HG02943 (cell line): ENCODE measurements around the gene MBD5.

Experiments
- ATAC-seq: cut with Tn5 transposase; IDR thresholded peaks from one replicate; pipeline ENCODE4 v1.9.1; 2021; ENCODE audit warnings: mild to moderate bottlenecking, low read depth, moderate library complexity; ENCODE audit not compliant: unreplicated experiment

Gene MBD5

DNA sequence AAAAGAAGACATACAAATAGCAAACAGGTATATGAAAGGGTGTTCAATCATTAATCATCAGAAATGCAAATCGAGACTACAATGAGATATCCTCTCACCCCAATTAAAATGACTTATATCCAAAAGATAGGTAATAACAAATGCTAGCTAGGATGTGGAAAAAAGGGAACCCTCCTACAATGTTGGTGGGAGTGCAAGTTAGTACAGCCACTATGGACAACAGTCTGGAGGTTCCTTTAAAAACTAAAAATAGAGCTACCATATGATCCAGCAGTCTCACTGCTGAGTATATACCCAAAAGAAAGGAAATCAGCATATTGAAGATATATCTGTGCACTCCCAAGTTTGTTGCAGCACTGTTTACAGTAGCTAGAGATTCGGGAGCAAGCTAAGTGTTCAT is 271.5 kb downstream of the MBD5 start:
- ATAC-seq, result no peak

DNA sequence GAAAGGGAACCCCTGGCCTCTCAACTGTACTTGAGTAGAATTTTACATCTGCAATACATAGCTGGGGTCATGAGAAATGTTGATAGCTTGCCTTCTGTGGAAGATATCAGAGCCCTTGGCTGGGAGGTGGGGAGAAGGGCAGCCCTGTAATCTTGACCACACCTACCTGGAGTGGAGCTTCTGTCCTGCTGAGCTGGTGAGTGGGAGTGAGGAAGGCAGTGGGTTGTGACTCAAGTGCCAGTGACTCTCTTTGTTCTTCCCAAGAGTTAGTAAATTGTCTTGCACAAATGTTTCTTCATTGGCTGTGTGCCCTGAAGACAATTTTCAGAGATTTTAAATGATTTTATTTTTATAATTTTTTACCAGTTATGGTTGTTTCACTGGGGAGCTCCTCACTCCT is 277.3 kb downstream of the MBD5 start:
- no peak for ATAC-seq

DNA sequence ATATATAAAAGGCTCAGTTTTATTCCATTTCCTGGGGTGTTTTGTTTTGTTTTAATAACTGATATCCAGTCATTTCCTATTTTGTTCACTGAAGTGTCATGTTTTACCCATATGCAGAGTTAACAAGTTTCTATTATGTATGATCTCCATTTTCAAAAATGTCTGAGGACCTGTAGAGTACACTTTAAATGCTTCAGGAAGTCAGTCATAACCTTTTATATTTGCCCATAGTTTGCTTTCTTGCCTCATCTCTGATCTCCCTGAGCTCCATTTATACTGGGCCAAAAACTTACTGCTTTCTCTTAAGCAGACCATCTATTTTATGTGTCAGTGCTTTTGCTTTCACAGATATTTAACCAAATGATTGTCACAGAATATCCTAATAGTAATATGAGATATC is 278.7 kb downstream of the MBD5 start:
- no peak for ATAC-seq

DNA sequence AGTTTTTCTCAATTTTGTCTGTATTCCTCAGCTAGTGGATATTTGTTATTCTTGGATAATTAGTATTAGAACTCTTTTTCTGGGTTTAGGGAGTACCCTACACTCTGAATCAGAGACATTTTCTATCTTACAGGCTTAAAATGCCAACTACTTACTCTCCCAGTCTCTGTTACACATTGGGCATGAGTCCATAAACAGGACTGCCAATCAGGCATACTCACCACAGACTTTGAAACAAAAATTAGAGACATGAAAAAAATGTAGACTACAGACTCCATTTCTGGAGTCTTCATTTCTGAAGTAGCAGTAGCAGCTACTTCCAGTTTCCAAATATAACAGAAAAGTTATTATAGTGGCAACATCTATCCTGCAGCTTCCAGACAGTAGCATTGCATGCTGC is 279.7 kb downstream of the MBD5 start:
- ATAC-seq, result no peak

DNA sequence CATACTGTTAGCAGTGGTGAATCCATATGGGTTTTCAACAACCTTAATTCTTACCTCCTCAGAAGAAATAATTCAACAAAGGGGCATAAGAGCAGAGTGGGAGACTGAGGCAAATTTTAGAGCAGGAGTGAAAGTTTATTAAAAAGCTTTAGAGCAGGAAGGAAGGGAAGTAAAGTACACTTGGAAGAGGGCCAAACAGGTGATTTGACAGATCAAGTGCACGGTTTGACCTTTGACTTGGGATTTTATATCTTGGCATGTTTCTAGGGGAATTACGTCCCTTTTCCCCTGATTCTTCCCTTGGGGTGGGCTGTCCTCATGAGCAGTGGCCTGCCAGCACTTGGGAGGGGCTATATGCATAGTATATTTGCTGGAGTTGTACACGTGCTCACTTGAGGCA is 280.5 kb downstream of the MBD5 start:
- no peak for ATAC-seq

DNA sequence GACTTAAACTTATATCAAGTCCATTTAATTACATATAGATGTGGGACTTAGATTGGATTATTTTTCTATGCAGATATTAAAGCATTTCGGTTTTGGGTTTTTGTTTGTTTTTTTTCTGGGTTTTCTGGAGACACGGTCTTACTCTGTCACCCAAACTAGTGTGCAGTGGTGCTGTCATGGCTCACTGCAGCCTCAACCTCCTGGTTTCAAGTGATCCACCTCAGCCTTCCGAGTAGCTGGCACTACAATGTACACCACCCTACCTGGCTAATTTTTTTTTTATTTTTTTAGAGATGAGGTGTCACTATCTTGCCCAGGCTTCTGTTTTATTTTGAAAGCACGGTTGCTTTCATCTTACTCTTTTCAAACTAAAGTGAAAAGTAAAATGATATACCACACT is 281.6 kb downstream of the MBD5 start:
- ATAC-seq, result no peak

DNA sequence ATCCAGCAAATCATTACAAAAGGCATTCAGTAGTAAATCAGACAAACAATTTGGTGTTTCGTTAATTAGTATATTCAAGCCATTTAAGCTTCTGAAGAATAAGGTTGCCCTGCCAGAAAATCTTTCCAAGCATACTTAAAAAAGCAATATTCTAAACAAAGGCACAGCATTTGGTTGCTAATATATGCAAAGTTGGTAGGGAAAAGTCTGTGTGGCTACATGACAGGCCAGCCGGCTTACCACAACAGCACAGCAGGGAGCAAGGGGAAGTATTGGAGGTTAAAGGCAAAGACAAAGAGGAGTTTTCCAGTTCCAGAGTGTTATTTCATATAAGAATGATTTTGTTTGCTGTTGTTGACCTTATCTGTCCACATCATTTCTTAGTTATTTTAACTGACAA is 282.3 kb downstream of the MBD5 start:
- no peak for ATAC-seq

DNA sequence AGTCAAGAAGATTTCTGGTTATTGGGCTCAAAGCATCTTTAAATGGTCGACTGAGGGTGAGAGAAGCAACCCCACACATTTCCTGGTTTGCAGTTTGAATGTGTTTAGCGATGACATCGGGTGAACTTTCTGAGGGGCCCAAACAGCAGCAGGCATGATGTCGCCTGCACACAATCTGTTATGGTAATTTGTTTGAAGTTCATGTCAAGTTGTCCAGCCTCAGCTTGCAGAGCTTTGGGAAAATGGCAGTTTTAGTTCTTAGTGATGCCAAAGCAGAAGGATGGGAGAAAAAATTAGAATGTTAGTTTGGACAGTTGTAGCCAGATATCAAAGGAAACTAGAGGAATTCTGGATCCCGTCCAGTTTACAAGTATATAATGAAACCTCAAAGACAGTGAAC is 284.6 kb downstream of the MBD5 start:
- no peak for ATAC-seq

DNA sequence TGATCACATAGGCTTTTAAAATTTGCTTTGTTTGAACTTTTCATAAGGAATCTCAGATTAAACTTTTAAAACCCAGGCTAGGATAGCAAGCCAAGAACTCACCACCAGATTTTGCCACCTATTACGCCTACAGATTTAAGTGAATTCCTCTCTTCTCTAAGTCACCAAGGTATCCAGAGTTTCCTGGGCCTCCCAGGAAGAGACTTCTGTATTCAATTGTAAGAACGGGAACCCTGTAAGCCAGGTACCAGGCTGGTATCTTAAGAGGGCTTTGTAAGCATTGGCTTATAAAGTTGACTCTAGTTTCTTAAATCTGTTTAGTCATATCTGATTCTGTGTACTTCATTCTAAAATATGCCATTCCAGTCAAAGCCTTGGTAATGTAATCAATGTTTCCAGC is 285.1 kb downstream of the MBD5 start:
- no peak for ATAC-seq

DNA sequence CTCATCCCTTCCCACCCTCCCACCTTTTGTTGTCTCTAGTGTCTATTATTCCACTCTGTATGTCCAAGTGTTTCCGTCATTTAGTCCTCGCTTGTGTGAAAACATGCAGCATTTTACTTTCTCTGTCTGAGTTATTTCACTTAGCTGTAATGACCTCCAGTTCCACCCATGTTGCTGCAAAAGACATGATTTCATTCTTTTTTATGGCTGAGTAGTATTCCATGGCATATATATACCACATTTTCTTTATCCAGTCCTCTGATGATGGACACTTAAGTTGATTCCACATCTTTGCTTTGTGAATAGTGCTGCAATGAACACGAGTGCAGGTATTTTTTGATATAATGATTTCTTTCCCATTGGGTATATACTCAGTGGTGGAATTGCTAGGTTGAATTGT is 296.7 kb downstream of the MBD5 start:
- ATAC-seq, result no peak

DNA sequence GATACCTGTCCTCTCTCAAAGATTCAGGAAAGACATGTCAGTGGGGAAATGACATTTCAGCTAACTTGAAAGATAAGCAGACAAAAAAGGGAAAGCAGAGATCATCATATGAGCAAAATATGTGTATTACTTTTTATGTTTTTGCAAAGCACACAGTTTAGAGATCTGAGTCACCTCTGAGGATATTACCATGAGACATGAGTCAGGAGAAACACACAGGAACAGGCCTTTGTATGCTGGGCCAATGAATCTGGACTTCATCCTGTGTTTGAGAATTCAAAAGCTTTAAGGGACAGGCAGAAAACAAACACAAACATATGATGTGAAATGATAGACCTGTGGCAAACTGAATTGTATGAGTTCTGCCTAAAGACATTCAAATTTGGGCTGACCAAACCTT is 317.6 kb downstream of the MBD5 start:
- no peak for ATAC-seq

DNA sequence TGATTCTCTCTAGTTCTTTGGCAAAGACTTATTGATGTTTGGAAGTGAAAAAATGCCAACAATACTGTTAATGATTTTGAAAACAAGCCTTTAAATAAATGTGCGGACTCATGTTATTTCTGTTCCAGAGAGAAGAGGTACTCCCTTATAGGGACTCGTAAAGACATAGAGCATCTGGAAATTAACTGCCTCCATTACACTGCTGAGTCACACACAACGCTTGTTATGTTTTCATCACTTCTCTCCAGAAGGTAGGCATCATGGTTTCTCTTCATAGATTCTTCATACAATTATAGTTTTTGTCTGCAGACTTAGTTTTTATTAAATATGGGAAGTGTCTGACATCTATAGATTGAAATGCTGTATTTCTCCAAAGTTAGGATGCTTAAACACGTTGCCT is 321.2 kb downstream of the MBD5 start:
- no peak for ATAC-seq

DNA sequence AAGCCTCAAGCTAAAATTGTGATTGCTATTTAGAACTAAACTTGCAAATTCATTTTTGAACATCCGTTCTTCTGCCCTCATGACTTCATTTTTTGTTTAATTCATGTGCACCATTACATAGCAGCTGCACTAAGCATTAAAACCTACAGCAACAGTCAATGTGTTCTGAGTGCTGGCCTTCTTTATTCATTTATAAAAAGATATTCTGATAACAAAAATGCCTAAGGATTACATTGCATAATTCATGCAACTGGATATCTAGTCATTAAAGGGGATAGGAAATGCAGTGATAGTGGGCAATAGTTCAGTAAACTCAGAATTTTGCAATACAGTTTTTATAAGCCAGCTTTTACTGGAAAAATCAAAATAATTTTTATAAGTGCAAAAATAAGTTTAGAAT is 329.3 kb downstream of the MBD5 start:
- ATAC-seq, result no peak

DNA sequence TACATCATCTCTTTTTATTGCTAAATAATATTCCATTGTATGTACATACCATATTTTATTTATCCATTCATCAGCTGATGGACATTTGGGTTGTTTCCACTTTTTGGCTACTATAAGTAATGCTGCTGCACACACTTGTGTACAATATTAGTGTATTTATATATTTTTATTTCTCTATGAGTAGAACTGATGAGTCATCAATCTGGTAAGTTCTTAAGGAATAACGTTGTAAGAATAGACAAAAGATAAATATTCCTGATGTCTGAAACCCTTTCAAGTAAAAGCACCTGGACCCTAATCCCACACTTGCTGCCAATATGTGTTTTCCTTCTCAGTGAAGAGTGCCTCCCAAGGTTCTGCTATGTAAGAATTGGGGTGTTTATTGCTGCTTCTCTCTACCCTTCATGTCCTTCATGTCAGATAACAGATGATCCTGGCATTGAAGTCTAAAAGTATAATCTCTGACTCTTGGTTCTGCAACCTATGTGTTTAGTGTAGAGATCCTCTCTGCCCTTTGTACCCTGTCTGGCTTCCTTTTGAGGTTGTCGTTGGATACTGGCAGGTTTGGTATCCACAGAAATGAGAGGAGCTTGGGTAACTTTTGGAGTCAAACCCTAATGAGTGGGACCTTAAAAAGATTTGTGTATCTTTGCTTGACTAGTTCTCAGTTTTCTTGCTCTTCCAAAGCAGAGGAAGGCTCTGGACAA is 330.7 kb downstream of the MBD5 start:
- no peak for ATAC-seq

DNA sequence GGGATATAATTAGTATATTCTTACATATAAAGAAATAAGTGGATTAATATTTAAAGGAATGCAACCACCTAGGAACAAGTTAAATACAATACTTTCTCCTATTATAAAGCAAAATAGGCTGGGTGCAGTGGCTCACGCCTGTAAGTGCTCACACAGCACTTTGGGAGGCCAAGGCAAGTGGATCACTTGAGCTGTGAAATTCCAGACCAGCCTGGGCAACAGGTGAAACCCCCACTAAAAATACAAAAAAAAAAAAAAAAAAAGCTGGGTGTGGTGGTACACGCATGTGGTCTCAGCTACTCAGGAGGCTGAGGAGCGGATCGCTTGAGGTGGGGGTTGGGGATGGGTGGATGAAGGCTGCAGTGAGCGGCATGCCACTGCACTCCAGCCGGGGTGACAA is 337.5 kb downstream of the MBD5 start:
- no peak for ATAC-seq

DNA sequence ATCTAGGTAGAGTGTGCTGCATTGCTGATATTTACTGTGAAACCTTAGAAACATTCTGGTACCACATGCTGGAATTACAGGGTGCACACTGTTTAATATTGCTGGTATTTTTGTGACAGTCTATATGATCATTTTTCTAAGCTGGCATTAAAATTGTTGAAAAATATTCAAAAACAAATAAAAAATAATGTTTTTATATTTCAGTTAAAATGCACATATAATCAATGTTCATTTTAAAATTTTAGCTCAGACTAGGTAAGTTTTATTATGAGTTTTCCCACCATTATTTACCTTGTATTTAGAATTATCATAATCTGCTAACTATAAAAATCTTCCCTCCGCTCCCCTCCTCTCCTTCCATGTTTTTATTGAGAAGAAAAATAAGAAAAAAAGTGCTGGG is 339.8 kb downstream of the MBD5 start:
- ATAC-seq, result no peak

DNA sequence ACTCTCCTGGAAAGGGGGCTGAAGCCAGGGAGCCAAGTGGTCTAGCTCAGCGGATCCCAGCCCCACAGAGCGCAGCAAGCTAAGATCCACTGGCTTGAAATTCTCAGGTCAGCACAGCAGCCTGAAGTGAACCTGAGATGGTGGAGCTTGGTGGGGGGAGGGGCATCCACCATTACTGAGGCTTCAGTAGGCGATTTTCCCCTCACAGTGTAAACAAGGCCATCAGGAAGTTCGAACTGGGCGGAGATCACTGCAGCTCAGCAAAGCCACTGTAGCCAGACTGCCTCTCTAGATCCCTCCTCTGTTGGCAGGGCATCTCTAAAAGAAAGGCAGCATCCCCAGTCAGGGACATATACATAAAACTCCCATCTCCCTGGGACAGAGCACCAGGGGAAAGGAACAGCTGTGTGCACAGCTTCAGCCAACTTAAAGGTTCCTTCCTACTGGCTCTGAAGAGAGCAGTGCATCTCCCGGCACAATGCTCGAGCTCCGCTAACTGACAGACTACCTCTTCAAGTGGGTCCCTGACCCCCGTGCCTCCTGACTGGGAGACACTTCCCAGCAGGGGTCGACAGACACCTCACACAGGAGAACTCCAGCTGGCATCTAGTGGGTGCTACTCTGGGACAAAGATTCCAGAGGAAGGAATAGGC is 341.4 kb downstream of the MBD5 start:
- no peak for ATAC-seq

DNA sequence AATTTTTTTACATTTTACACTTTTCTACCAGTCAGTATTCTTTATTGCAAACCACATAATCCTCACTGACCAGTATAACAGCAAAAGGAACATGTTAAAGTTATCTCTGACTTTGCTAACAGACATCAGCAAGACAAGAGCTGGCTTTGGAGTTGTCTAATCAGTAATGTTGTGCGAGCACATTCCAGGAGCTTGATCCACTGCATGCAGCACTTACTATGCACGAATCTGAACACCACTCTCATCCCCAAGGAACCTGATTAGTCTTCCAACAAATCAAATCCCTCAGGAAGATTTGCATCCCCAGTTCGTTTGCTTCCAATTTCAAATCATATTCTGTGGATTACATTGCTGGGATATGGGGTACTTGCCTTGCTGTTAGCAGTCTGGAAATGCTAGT is 354.3 kb downstream of the MBD5 start:
- ATAC-seq, result no peak

DNA sequence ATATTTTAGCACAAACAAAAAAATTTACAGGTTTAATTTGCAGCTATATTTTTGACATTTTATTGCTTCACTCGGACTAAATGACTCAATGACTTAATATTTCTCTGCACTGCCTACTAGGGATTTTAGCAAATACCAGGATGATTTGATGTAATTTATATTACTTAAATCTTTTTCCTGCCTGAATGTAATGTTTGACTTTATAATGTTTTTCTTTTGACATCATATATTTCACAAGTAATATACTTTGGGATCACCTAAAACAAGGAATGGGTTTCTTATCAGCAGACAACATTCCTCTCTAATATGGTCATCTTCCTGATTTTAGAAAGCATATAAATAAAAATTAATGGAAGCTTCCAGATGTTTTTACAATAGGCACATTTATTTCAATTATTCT is 370.4 kb downstream of the MBD5 start:
- no peak for ATAC-seq

DNA sequence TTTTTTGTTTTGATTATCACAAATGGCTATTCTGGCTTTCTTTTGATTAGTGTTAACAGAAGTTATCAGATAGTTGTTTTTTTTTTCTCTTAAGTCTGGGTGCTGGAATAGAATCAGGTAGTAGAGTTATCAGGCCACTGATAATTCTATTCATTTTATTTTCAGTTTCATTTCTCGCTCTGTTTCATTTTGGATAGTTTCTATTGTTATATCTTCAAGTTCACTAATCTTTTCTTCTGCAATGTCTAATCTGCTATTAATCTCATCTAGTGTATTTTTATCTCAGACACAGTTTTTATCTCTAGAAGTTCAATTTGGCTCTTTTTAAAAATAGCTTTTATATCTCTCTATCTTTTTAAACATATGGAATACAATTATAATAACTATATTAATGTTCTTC is 381.9 kb downstream of the MBD5 start:
- no peak for ATAC-seq

DNA sequence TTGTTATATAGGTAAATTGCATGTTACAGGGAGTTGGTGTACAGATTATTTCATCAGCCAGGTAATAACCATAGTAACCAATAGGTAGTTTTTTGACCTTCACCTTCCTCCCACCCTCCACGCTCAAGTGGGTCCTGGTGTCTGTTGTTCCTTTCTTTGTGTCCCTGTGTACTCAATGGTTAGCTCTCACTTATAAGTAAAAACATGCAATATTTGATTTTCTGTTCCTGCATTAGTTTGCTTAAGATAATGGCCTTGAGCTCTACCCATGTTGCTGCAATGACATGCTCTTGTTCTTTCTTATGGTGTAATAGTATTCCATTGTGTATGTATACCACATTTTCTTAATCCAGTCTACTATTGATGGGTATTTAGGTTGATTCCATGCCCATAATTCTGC is 390.0 kb downstream of the MBD5 start:
- no peak for ATAC-seq

DNA sequence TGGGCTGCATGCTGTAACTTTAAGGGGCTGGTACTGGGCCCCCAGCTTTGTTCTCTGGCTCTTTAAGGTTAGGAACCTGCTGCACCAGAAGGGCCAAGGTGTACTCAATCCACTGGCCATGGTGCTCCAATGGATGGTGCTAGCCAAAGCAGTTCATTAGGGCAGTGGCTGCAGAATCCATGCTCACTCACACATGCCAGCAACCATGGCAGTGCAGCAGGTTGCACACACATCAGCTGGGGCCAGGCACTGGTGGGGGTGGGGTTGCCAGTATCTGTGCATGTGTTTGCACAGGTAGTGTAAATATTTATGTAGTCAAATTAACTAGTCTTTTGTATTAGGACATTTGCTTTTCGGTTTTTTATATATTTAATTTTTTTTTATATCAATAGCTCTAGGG is 395.4 kb downstream of the MBD5 start:
- no peak for ATAC-seq

DNA sequence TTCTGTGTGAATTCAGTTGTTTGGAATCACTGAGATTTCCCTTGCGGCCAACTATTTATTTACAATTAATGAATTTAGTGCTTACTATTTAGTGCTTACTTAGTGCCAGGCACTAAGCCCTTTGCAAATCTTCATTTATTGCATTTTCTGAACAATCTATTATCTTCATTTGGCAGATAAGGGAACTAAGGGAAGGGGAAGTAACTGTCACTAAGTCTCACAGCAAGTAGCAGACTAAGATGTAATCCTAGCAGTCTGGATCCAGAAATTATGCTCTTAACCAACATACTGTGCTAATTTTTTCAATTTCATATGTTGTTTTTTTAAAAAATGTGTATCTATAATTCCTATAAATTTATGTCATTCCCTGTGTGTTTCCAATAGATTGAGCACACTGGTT is 409.2 kb downstream of the MBD5 start:
- ATAC-seq, result no peak
